Measurements from ENCODE around the gene MXD4.

- TF ChIP-seq CTCF (IDR thresholded peaks at IDR 0.05 in 4 of 5, conservative IDR thresholded peaks at IDR 0.05 in 1 of 5) = no peak
- TF ChIP-seq POLR2A (IDR thresholded peaks at IDR 0.05) = no peak
Observed at GRCh38 chr4:2297606-2298531, 36.0 kb upstream of the MXD4 start.
